Stomach (tissue), 4 donors: ENCODE data around the gene PFKL.
A peak's percentile ranks its signal among the peaks of the same experiment; 100 is the strongest.

Source experiments
- CTCF ChIP-seq, 7 experiments: fragments of 450-650 bp in 4 of 7; fragments of 200-600 bp in 3 of 7; sonication (generic) in 3 of 7; IDR thresholded peaks; one replicate each; pipeline ENCODE4 v1.5.1; 2016 to 2019; ENCODE audit warnings: antibody characterized with exemption in 7 of 7, control low read depth in 2 of 7, mild to moderate bottlenecking in 1 of 7
- EP300 ChIP-seq: sonication (generic); formaldehyde crosslinking; IDR thresholded peaks from one replicate; pipeline ENCODE4 v1.6.1; 2017; ENCODE audit warnings: antibody characterized with exemption
- POLR2A ChIP-seq, 4 donors: fragments of 450-650 bp; IDR thresholded peaks; one replicate each; pipeline ENCODE4 v1.6.1; 2016; ENCODE audit warnings: antibody characterized with exemption in 4 of 4, control low read depth in 2 of 4, mild to moderate bottlenecking in 1 of 4, moderate library complexity in 1 of 4
- POLR2AphosphoS5 ChIP-seq, 3 donors: sonication (generic); formaldehyde crosslinking; IDR thresholded peaks; one replicate each; pipeline ENCODE4 v1.6.1; 2016; ENCODE audit warnings: antibody characterized with exemption in 3 of 3

- TF ChIP-seq POLR2AphosphoS5 (IDR thresholded peaks at IDR 0.05) (peak in 1 of 3 donors; percentile 59), CTCF (IDR thresholded peaks at IDR 0.05) (no peak), POLR2A (IDR thresholded peaks at IDR 0.05) (no peak), EP300 (no peak)
Measured at GRCh38 chr21:44303490-44303981, 3.7 kb downstream of the PFKL start.
